Caco-2 (cell line): ENCODE data around the gene TSHZ2. TPM values are rescaled to one million over a fixed set of nuclear protein-coding genes. Genes with fewer than 3 reads are reported as not detected.

ENCODE experiments used
- BruUV-seq: library from RNA; stranded (reverse); fragments of 400-500 nt; replicated peaks from 2 replicates; lab custom pipeline; 2021; lab: Mats Ljungman, UMichigan
- CTCF ChIA-PET: fragments of 300-600 bp; sonication (Branson Sonifier 250); formaldehyde crosslinking; loops from one replicate; lab custom pipeline; 2022; ENCODE audit warnings: antibody characterized with exemption; lab: Charles Lee
- POLR2A ChIA-PET: fragments of 300-600 bp; sonication (Branson Sonifier 250); formaldehyde crosslinking; loops from one replicate; lab custom pipeline; 2022; ENCODE audit warnings: antibody characterized with exemption; lab: Charles Lee
- DNase-seq, 2 experiments: peaks; one replicate each; pipeline versions ENCODE4 v3.0.0 to v3.0.0-alpha.2; 2020 to 2022
- H3K27me3 ChIP-seq: replicated peaks from 2 replicates; pipeline ENCODE4 v1.6.0; 2011; ENCODE audit warnings: low read length; ENCODE audit not compliant: control insufficient read depth, insufficient read depth
- H3K36me3 ChIP-seq: 2 replicates; pipeline ENCODE4 v1.5.1; 2011; ENCODE audit warnings: low read length; ENCODE audit not compliant: control insufficient read depth, insufficient read depth
- H3K4me1 ChIP-seq: fragments of 250-450 bp; sonication (Bioruptor Pico); 2 replicates; pipeline ENCODE4 v1.5.1; 2020; ENCODE audit warnings: mild to moderate bottlenecking
- H3K4me3 ChIP-seq: 2 replicates; pipeline ENCODE4 v1.5.1; 2011; ENCODE audit warnings: low read depth, mild to moderate bottlenecking, control low read depth, low read length
- H3K9me3 ChIP-seq: fragments of 250-450 bp; sonication (Bioruptor Pico); 2 replicates; pipeline ENCODE4 v1.5.1; 2020; ENCODE audit warnings: mild to moderate bottlenecking, moderate library complexity
- H3K27ac Mint-ChIP-seq: one replicate; pipeline ENCODE4 v1.8.0; 2022; ENCODE audit warnings: mixed read lengths; ENCODE audit not compliant: unreplicated experiment
- H3K27me3 Mint-ChIP-seq: one replicate; pipeline ENCODE4 v1.8.0; 2022; ENCODE audit warnings: mixed read lengths; ENCODE audit not compliant: insufficient read depth, unreplicated experiment
- H3K36me3 Mint-ChIP-seq: one replicate; pipeline ENCODE4 v1.8.0; 2022; ENCODE audit warnings: mild to moderate bottlenecking, mixed read lengths; ENCODE audit not compliant: insufficient read depth, unreplicated experiment
- H3K4me1 Mint-ChIP-seq: one replicate; pipeline ENCODE4 v1.8.0; 2022; ENCODE audit warnings: low read depth, mixed read lengths; ENCODE audit not compliant: unreplicated experiment
- H3K4me3 Mint-ChIP-seq: one replicate; pipeline ENCODE4 v1.8.0; 2022; ENCODE audit warnings: mild to moderate bottlenecking, moderate library complexity, mixed read lengths; ENCODE audit not compliant: unreplicated experiment
- H3K9me3 Mint-ChIP-seq: one replicate; pipeline ENCODE4 v1.8.0; 2022; ENCODE audit warnings: mixed read lengths; ENCODE audit not compliant: unreplicated experiment
- CTCF ChIP-seq, 2 experiments: fragments of 200-600 bp in 1 of 2; IDR thresholded peaks; 1 replicate in 1 of 2; 2 replicates in 1 of 2; pipeline versions ENCODE4 v1.5.1 to v1.8.0; 2011 to 2022; ENCODE audit warnings: antibody characterized with exemption in 1 of 2, control low read depth in 1 of 2, inconsistent platforms in 1 of 2, low read depth in 1 of 2, low read length in 1 of 2, mild to moderate bottlenecking in 1 of 2, moderate library complexity in 1 of 2; ENCODE audit not compliant: insufficient read depth in 1 of 2, severe bottlenecking in 1 of 2, unreplicated experiment in 1 of 2
- intact Hi-C: fragments of 100-400 bp; cut with micrococcal nuclease; formaldehyde crosslinking; loops from one replicate; pipeline ENCODE4 v1.10.0; 2022; ENCODE audit not compliant: unreplicated experiment
- total RNA-seq: library from RNA; stranded (reverse); gene quantifications from 2 replicates; pipeline ENCODE4 v1.2.3, GENCODE V29; 2022

Gene TSHZ2
- total RNA-seq, 1 experiment from 2014 or later = 0.07 TPM

GRCh38 chr20:53073636-53074415, 101.7 kb downstream of the TSHZ2 start:
- no peak for DNase-seq
- ChIA-PET POLR2A (no interaction called here), CTCF (no interaction called here)
- no TSS peak for BruUV-seq
- H3K36me3 ChIP-seq = no peaks in the 10 kb centered on the region
- H3K4me3 Mint-ChIP-seq = no peak overlapping the region
- H3K9me3 ChIP-seq = no peaks in the 10 kb centered on the region
- H3K4me3 ChIP-seq = no peak overlapping the region
- H3K27me3 ChIP-seq = no peaks in the 10 kb centered on the region; the same call in 1 of the 2 replicates
- H3K36me3 Mint-ChIP-seq = no peaks in the 10 kb centered on the region
- TF ChIP-seq CTCF (IDR thresholded peaks at IDR 0.05; ENCODE audit: insufficient read depth in 1 of 2, low read depth in 1 of 2, low read length in 1 of 2, severe bottlenecking in 1 of 2, unreplicated experiment in 1 of 2) = no peak
- intact Hi-C loops = no loop called here
- H3K27me3 Mint-ChIP-seq = peaks cover 5% of the 10 kb centered on the region
- no peaks in the 10 kb centered on the region for H3K4me1 ChIP-seq
- no peak overlapping the region for H3K27ac Mint-ChIP-seq
- H3K4me1 Mint-ChIP-seq = no peaks in the 10 kb centered on the region
- H3K9me3 Mint-ChIP-seq = no peaks in the 10 kb centered on the region

- Histone ChIP-seq H3K36me3 (no peaks in the 10 kb centered on the region), H3K9me3 (no peaks in the 10 kb centered on the region), H3K27me3 (no peaks in the 10 kb centered on the region; the same call in 1 of the 2 replicates), H3K4me1 (no peaks in the 10 kb centered on the region), H3K4me3 (no peak overlapping the region)
- no peaks in the 10 kb centered on the region for H3K9me3 Mint-ChIP-seq
- no peak overlapping the region for H3K4me3 Mint-ChIP-seq
- H3K27me3 Mint-ChIP-seq = peaks cover 5% of the 10 kb centered on the region
- no peaks in the 10 kb centered on the region for H3K4me1 Mint-ChIP-seq
- intact Hi-C loops = no loop called here
- no TSS peak for BruUV-seq
- H3K27ac Mint-ChIP-seq = no peak overlapping the region
- no peak for TF ChIP-seq CTCF (IDR thresholded peaks at IDR 0.05; ENCODE audit: insufficient read depth in 1 of 2, low read depth in 1 of 2, low read length in 1 of 2, severe bottlenecking in 1 of 2, unreplicated experiment in 1 of 2)
- ChIA-PET CTCF (no interaction called here), POLR2A (no interaction called here)
- H3K36me3 Mint-ChIP-seq = no peaks in the 10 kb centered on the region
- DNase-seq = no peak
These were observed 102.7 kb downstream of the TSHZ2 start for GRCh38 chr20:53074811-53075314.

GRCh38 chr20:53076668-53077067, 104.5 kb downstream of the TSHZ2 start:
- no peaks in the 10 kb centered on the region for H3K9me3 ChIP-seq
- ChIA-PET POLR2A (no interaction called here), CTCF (no interaction called here)
- H3K27me3 Mint-ChIP-seq = peaks cover 5% of the 10 kb centered on the region
- no peak overlapping the region for H3K4me3 ChIP-seq
- no peaks in the 10 kb centered on the region; the same call in 1 of the 2 replicates for H3K27me3 ChIP-seq
- intact Hi-C loops = no loop called here
- BruUV-seq = no TSS peak
- no peaks in the 10 kb centered on the region for H3K4me1 ChIP-seq
- no peaks in the 10 kb centered on the region for H3K9me3 Mint-ChIP-seq
- DNase-seq = no peak
- TF ChIP-seq CTCF (IDR thresholded peaks at IDR 0.05; ENCODE audit: insufficient read depth in 1 of 2, low read depth in 1 of 2, low read length in 1 of 2, severe bottlenecking in 1 of 2, unreplicated experiment in 1 of 2) = no peak
- no peak overlapping the region for H3K4me3 Mint-ChIP-seq
- H3K4me1 Mint-ChIP-seq = no peaks in the 10 kb centered on the region
- no peak overlapping the region for H3K27ac Mint-ChIP-seq
- no peaks in the 10 kb centered on the region for H3K36me3 ChIP-seq
- H3K36me3 Mint-ChIP-seq = no peaks in the 10 kb centered on the region
